GM12873 (cell line): ENCODE data around the gene PLD1.

Experiments used
- CTCF ChIP-seq: IDR thresholded peaks from 2 replicates; pipeline ENCODE4 v1.5.1; 2012; ENCODE audit warnings: low read depth, mild to moderate bottlenecking, moderate library complexity, low read length, control low read depth; ENCODE audit not compliant: insufficient read depth; ENCODE audit errors: missing control alignments

The PLD1 gene

GRCh38 chr3:171557173-171557572 lies 253.1 kb downstream of the PLD1 start:
- TF ChIP-seq CTCF, result no peak

- TF ChIP-seq CTCF, result no peak
These were observed 253.6 kb downstream of the PLD1 start for GRCh38 chr3:171556574-171557145.

GRCh38 chr3:171556148-171556547 lies 254.1 kb downstream of the PLD1 start:
- TF ChIP-seq CTCF, result no peak

- TF ChIP-seq CTCF, result no peak
These were observed 257.2 kb downstream of the PLD1 start for GRCh38 chr3:171553086-171553485.

GRCh38 chr3:171552531-171552930 lies 257.8 kb downstream of the PLD1 start:
- TF ChIP-seq CTCF, result no peak

- TF ChIP-seq CTCF, result no peak
These were observed 259.0 kb downstream of the PLD1 start for GRCh38 chr3:171551296-171551695.
